ENCODE results near the gene OR11A1.
"Not testable (repeated sequence)": the region's sequence is repeated elsewhere in the genome, so short reads cannot be mapped to it uniquely, and the experiment has no call there.

The OR11A1 gene

GRCh38 chr6:29477923-29478450 is 21.1 kb upstream of the OR11A1 start:
- no peak for DNase-seq

- no peak for DNase-seq
Observed at GRCh38 chr6:29474996-29475395, 18.1 kb upstream of the OR11A1 start.

GRCh38 chr6:29466241-29466640 is 9.4 kb upstream of the OR11A1 start:
- DNase-seq: no peak

- DNase-seq: no peak
Observed at GRCh38 chr6:29465801-29466200, 8.9 kb upstream of the OR11A1 start.

- DNase-seq: no peak
Observed at GRCh38 chr6:29465279-29465678, 8.4 kb upstream of the OR11A1 start.

- no peak for DNase-seq
Observed at GRCh38 chr6:29462022-29462421, 5.2 kb upstream of the OR11A1 start.

GRCh38 chr6:29461021-29461814 is 4.3 kb upstream of the OR11A1 start:
- DNase-seq: no peak

GRCh38 chr6:29451471-29452193 is 5.2 kb downstream of the OR11A1 start:
- DNase-seq: no peak

- DNase-seq: no peak
Observed at GRCh38 chr6:29447670-29448069, 9.2 kb downstream of the OR11A1 start.

GRCh38 chr6:29444031-29444430 is 12.8 kb downstream of the OR11A1 start:
- not testable (repeated sequence) for DNase-seq

- DNase-seq: no peak
Observed at GRCh38 chr6:29442719-29443118, 14.2 kb downstream of the OR11A1 start.

- no peak for DNase-seq
Observed at GRCh38 chr6:29439006-29439405, 17.9 kb downstream of the OR11A1 start, which contains the start of gene OR10C1. OR10C1 (plus strand) TSS chr6:29439306; CDS start chr6:29440016, 710 bp downstream.

GRCh38 chr6:29436730-29437129 is 20.1 kb downstream of the OR11A1 start:
- not testable (repeated sequence) for DNase-seq

GRCh38 chr6:29426654-29427053 is 30.2 kb downstream of the OR11A1 start:
- DNase-seq: no peak

GRCh38 chr6:29425075-29425474 is 31.8 kb downstream of the OR11A1 start:
- no peak for DNase-seq

GRCh38 chr6:29424575-29424974 is 32.3 kb downstream of the OR11A1 start:
- DNase-seq: no peak

- DNase-seq: no peak
Observed at GRCh38 chr6:29424168-29424567, 32.7 kb downstream of the OR11A1 start.

- no peak for DNase-seq
Observed at GRCh38 chr6:29419516-29419915, 37.4 kb downstream of the OR11A1 start.

GRCh38 chr6:29414588-29414987 is 42.3 kb downstream of the OR11A1 start, which contains the start of gene OR12D1:
OR12D1 (plus strand) TSS chr6:29414928.
- DNase-seq: no peak

GRCh38 chr6:29403801-29404200 is 53.1 kb downstream of the OR11A1 start:
- no peak for DNase-seq

GRCh38 chr6:29399525-29399924 is 57.3 kb downstream of the OR11A1 start:
- DNase-seq: no peak

- DNase-seq: no peak
Observed at GRCh38 chr6:29395331-29395730, 61.5 kb downstream of the OR11A1 start, which contains the start of gene OR12D2. OR12D2 (plus strand) TSS chr6:29395631; CDS start chr6:29396700, 1,069 bp downstream.

- no peak for DNase-seq
Observed at GRCh38 chr6:29388533-29388932, 68.3 kb downstream of the OR11A1 start.

GRCh38 chr6:29376003-29376402 is 80.9 kb downstream of the OR11A1 start:
- no peak for DNase-seq

Measured in NCI-H446 treated with DMSO at 0.1 percent for 48 hours (cell line).